ENCODE measurements around the gene NEU1.

DNA sequence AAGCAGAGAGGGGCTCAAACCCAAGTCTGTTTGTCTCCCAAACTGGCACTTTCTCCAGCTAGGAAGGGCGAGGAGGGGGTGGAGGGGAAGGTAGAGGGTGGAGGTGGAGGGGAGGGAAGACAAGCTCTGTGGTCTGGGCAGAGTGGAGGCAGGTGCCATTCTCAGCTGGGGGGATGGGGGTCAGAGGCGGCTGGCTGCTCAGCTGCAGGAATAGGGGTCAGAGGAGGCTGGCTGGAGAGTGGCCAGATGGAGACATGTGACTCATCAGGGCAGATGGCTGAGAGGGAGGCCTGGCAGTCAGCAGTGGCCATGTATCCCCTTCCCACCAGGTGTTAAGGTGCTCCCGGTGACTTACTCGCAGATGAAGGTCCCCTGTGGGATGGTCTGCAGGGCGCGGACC is 19.7 kb upstream of the NEU1 start:
- TF ChIP-seq POLR2A (IDR thresholded peaks at IDR 0.05; ENCODE audit: low read length) (no peak), GATA1 (IDR thresholded peaks at IDR 0.05; ENCODE audit: low read depth, low read length) (no peak)
